KOPT-K1 (cell line): Measurements from ENCODE around the gene SIL1.

Source experiments
- H3K27ac ChIP-seq: fragments of 200-600 bp; sonication (generic); 2 replicates; pipeline ENCODE4 v1.5.1; 2016; ENCODE audit warnings: antibody characterized with exemption, mild to moderate bottlenecking, low read depth, low read length; ENCODE audit not compliant: poor library complexity, severe bottlenecking
- H3K36me3 ChIP-seq: fragments of 200-600 bp; sonication (generic); 2 replicates; pipeline ENCODE4 v1.5.1; 2017; ENCODE audit warnings: antibody characterized with exemption, mild to moderate bottlenecking, low read length, moderate library complexity; ENCODE audit not compliant: insufficient read depth
- H3K9me3 ChIP-seq: fragments of 200-600 bp; sonication (generic); 2 replicates; pipeline ENCODE4 v1.5.1; 2017; ENCODE audit warnings: antibody characterized with exemption, low read length, mild to moderate bottlenecking; ENCODE audit not compliant: insufficient read depth, poor library complexity, severe bottlenecking

The SIL1 gene

GRCh38 chr5:139103762-139104161 is 94.4 kb downstream of the SIL1 start:
- Histone ChIP-seq H3K27ac (no peak overlapping the region), H3K36me3 (no peaks in the 10 kb centered on the region), H3K9me3 (no peaks in the 10 kb centered on the region)

GRCh38 chr5:139100825-139101224 is 97.3 kb downstream of the SIL1 start:
- no peak overlapping the region for H3K27ac ChIP-seq
- no peaks in the 10 kb centered on the region for H3K36me3 ChIP-seq
- no peaks in the 10 kb centered on the region for H3K9me3 ChIP-seq

DNA sequence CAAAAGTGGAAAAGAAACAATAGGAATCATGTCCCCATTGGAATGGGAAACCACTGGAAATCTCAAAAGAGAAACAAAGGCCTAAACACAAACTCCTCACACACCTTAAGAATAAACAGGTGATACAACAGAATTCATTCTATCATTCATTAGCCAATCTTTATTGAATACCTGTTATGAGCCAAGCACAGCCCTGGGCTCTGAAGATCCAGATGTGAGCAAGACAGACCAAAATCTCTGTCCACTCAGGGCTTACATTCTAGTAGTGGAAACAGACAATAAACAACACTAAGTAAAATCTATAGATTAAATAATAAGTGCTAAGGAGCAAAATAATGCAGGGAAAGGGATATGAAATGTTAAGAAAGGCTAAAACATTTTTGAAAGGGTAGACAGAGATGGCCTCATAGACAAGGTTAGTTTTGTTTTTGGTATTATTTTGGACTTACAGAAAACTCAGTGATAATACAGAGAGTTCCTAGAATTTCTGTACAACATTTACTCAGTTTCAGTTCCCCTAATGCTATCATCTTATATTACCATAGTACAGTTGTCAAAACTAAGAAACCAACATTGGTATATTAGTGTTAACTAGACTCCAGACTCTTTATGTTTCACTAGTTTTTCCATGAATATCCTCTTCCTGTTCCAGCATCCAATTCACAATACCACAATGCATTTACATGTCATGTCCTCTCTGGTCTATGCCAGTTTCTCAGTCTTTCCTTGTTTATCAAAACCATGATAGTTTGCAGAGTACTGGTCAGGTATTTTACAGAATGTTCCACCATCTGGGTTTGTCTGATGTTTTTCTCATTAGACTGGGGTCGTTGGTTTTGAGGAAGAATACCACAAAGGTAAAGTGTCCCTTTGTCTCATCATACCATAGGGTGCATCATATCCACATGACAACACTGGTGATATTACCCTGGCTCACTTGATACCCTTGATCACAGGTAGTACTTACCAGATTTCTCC is 103.7 kb downstream of the SIL1 start:
- no peaks in the 10 kb centered on the region for H3K36me3 ChIP-seq
- H3K27ac ChIP-seq, result no peak overlapping the region
- no peaks in the 10 kb centered on the region for H3K9me3 ChIP-seq

DNA sequence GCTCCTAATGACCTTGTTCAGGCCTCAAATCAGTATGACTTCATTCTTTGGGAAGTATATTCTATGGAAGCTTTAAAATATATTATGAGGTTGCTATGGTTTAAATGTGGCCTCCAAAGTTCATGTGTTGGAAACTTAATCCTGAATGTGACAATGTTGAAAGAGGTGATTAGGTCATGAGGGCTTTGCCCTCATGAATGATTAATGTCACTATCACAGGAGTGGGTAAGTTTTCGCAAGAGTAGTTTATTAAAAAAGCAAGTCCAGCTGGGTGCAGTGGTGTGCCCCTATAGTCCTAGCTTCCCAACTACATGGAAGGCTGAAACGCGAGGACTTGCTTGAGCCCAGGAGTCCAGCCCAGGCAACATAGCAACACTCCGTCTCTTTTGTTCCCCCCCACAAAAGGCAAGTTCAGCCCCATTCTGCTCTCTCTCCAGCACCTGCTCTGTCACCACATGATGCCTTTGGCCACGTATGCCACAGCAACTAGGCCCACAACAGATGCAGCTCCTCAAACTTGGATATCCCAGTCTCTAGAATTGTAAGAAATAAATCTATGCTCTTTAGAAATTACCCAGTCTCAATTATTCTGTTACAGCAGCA is 105.3 kb downstream of the SIL1 start:
- Histone ChIP-seq H3K27ac (no peak overlapping the region), H3K36me3 (no peaks in the 10 kb centered on the region), H3K9me3 (no peaks in the 10 kb centered on the region)

DNA sequence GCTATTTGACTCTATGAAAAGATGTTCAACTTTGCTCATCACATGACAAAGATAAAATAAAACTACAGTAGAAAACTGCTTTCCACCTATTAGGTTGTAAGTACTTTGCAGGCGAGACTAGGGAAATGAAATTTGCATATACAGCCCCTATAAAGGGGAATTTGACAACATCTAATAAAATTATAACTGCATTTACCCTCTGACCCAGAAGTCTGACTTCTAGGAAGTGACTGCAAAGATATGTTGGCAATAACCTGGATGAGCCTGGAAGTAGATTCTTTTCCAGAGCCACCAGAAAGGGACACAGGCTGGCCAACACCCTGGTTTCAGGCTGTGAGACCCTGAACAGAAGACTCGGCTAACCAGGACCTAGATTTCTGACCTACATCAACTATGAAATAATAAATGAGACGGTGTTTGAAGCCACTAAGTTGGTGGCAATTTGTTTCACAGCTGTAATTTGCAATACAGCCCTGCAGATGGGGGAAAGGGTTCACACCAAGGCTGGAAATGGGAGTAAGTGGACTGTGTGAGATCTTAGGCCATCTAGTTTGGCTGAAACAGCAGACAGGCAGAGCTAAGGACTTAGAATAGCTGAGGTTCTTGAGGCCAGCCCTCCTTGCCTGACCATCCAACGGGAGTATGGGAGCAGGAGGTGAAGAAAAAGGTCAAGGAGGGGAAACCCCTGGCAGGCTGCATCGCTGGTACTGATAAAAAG is 106.6 kb downstream of the SIL1 start:
- H3K27ac ChIP-seq, result no peak overlapping the region

GRCh38 chr5:139090581-139090980 is 107.6 kb downstream of the SIL1 start:
- Histone ChIP-seq H3K27ac (no peak overlapping the region), H3K9me3 (no peaks in the 10 kb centered on the region), H3K36me3 (no peaks in the 10 kb centered on the region)

More for the DNA sequence above, 106.6 kb downstream of the SIL1 start:
- Histone ChIP-seq H3K36me3 (no peaks in the 10 kb centered on the region), H3K9me3 (no peaks in the 10 kb centered on the region)

GRCh38 chr5:139088024-139088423 is 110.1 kb downstream of the SIL1 start:
- Histone ChIP-seq H3K36me3 (no peaks in the 10 kb centered on the region), H3K27ac (no peak overlapping the region), H3K9me3 (no peaks in the 10 kb centered on the region)

- no peaks in the 10 kb centered on the region for H3K36me3 ChIP-seq
- no peaks in the 10 kb centered on the region for H3K9me3 ChIP-seq
- H3K27ac ChIP-seq, result no peak overlapping the region
These were observed 115.2 kb downstream of the SIL1 start for GRCh38 chr5:139082813-139083498.

DNA sequence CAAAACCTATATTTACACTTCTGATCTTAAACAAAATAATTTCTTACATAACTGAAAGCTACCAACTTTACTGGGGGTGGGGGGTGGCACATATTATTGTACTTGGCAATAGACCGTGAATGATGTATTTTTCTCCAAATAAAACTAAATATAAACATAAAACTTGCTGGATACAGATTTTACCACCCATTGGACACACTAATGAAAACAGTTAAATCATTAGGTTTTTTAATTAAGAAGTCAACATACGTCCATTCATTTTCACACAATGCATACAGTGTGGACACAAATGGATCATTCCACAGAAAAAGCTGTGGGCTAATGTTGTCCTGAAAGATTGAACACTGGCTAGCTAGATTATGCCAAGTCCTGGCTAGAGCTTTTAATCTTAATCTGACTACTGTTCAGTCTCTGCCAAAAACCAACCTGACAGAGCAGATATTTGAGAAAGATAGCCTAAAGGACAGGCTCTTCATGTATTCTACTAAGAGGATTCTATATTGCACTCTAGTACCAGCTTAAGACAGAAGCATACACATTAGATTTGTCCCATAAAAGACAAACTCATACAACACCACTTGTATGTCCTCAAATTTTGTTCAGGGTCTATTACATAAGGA is 118.1 kb downstream of the SIL1 start:
- Histone ChIP-seq H3K9me3 (no peaks in the 10 kb centered on the region), H3K36me3 (no peaks in the 10 kb centered on the region), H3K27ac (no peak overlapping the region)

DNA sequence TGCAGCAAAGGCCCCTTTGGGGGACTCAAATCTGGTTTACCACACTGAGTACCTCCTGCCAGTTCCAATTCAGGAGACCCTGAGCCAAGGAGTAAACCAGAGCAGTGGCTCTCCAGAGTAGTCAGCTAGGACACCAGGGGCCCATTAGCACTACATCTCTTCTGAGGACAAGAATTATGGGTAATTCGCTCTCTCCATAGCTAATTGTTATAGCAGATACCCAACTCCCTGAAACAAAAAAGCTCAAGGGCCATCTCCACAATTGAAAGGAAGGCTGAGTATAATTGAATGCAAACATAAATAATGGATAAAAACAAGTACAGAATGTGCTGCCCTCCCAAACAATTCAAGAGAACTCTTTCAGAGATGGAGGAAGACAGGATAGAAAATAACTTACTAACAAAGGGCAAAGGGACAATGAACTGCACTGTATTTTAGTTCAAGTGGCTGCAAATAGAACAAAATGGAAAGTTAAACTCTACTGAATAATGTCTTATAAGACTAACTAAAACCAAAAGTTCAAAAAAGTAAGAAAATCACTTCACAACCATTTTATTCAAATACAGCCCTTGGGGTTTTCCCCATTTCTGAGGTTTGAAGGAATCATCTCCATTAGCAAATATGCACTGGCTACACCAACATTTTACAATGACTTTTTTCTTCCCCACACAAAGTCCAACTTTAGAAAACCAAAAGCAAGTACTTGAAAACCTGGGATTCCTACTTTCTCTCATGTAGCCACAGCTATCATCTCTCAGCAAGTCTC is 118.8 kb downstream of the SIL1 start:
- no peaks in the 10 kb centered on the region for H3K9me3 ChIP-seq
- H3K36me3 ChIP-seq, result no peaks in the 10 kb centered on the region
- no peak overlapping the region for H3K27ac ChIP-seq

GRCh38 chr5:139078345-139078744 is 119.8 kb downstream of the SIL1 start:
- H3K36me3 ChIP-seq, result no peaks in the 10 kb centered on the region
- no peak overlapping the region for H3K27ac ChIP-seq
- no peaks in the 10 kb centered on the region for H3K9me3 ChIP-seq

DNA sequence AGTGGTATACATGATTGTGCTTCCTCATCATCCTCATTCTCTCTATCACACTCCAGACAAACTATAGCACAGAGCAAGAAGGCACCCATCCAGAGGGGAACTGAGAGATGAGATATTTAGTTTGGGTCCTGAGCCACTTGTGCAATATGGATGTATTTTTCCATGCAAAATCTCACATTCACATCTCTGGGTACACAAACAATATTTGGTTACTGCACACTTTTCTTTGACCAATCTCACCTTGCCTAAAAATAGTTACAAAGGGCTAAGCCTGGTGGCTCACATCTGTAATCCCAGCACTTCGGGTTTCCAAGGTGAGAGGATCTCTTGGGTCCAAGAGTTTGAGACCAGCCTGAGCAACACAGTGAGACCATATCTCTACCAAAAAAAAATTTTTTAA is 120.3 kb downstream of the SIL1 start:
- Histone ChIP-seq H3K27ac (no peak overlapping the region), H3K9me3 (no peaks in the 10 kb centered on the region), H3K36me3 (no peaks in the 10 kb centered on the region)

GRCh38 chr5:139076111-139076510 is 122.1 kb downstream of the SIL1 start:
- Histone ChIP-seq H3K27ac (no peak overlapping the region), H3K36me3 (no peaks in the 10 kb centered on the region), H3K9me3 (no peaks in the 10 kb centered on the region)
